Suprapubic skin (tissue), 4 donors: ENCODE measurements around the gene RING1. TPM values are rescaled to one million over a fixed set of nuclear protein-coding genes. Genes with fewer than 3 reads are reported as not detected.
A peak's percentile ranks its signal among the peaks of the same experiment; 100 is the strongest.

Experiments
- DNase-seq, 2 donors: peaks; one replicate each; pipeline ENCODE4 v3.0.0-alpha.2; 2019; ENCODE audit warnings: low spot score in 2 of 2
- H3K27ac ChIP-seq: fragments of 200-600 bp; sonication (generic); one replicate; pipeline ENCODE4 v1.5.1; 2019
- H3K27me3 ChIP-seq: fragments of 200-600 bp; sonication (generic); one replicate; pipeline ENCODE4 v1.5.1; 2019
- H3K36me3 ChIP-seq: fragments of 200-600 bp; sonication (generic); one replicate; pipeline ENCODE4 v1.5.1; 2019
- H3K4me1 ChIP-seq: fragments of 200-600 bp; sonication (generic); one replicate; pipeline ENCODE4 v1.5.1; 2019
- H3K4me3 ChIP-seq: fragments of 200-600 bp; sonication (generic); one replicate; pipeline ENCODE4 v1.5.1; 2019; ENCODE audit warnings: mild to moderate bottlenecking
- H3K9me3 ChIP-seq: fragments of 200-600 bp; sonication (generic); one replicate; pipeline ENCODE4 v1.5.1; 2019
- EP300 ChIP-seq: sonication (generic); formaldehyde crosslinking; IDR thresholded peaks from one replicate; pipeline ENCODE4 v1.6.1; 2017; ENCODE audit warnings: antibody characterized with exemption
- POLR2A ChIP-seq, 2 donors: fragments of 450-650 bp; IDR thresholded peaks; one replicate each; pipeline ENCODE4 v1.6.1; 2017; ENCODE audit warnings: antibody characterized with exemption in 2 of 2, mild to moderate bottlenecking in 2 of 2, moderate library complexity in 2 of 2
- POLR2AphosphoS5 ChIP-seq, 3 donors: sonication (generic); formaldehyde crosslinking; IDR thresholded peaks; one replicate each; pipeline ENCODE4 v1.6.1; 2017; ENCODE audit warnings: antibody characterized with exemption in 3 of 3
- WGBS: methylation state at CpG from one replicate; pipeline ENCODE4 v1.1.5; 2018; 5-methylcytosine and 5-hydroxymethylcytosine counted together
- total RNA-seq, 4 donors: library from RNA; depleted of rRNA; stranded (reverse); fragments of >200 nt; gene quantifications; one replicate each; pipeline ENCODE4 v1.1.0, GENCODE V29; 2016
- TF ChIP-seq, protein P1 (sequence below), 2 donors: fragments of 200-600 bp in 1 of 2; fragments of 450-650 bp in 1 of 2; sonication (generic) in 1 of 2; IDR thresholded peaks; one replicate each; pipeline ENCODE4 v1.5.1; 2016 to 2019; ENCODE audit warnings: antibody characterized with exemption in 2 of 2, mild to moderate bottlenecking in 1 of 2, moderate library complexity in 1 of 2

Gene RING1
- total RNA-seq, 4 donors from 2014 or later = 11.5 to 18.1 (median 14.9) TPM

DNA sequence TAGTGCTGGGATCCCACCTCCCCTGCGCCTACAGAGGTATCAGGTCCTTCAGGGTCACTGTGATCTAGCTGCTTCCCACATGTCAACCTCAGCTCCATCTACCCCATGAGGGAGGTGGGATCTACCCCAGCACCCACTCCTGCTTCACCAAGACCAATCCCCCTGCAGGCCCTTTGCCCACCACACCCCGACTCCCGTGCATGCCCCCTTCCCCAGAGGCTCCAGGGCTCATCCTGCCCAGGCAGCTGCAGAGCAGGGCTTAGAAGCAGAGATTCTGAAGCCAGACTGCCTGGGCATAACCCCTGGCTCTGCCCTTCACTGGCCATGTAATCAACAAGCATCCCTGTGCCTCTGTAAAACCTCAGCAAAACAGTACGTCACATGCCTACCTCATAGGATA is 33.5 kb upstream of the RING1 start:
- TF ChIP-seq EP300 (no peak), POLR2A (IDR thresholded peaks at IDR 0.05) (no peak), POLR2AphosphoS5 (IDR thresholded peaks at IDR 0.05) (no peak)
- TF ChIP-seq, protein P1, sequence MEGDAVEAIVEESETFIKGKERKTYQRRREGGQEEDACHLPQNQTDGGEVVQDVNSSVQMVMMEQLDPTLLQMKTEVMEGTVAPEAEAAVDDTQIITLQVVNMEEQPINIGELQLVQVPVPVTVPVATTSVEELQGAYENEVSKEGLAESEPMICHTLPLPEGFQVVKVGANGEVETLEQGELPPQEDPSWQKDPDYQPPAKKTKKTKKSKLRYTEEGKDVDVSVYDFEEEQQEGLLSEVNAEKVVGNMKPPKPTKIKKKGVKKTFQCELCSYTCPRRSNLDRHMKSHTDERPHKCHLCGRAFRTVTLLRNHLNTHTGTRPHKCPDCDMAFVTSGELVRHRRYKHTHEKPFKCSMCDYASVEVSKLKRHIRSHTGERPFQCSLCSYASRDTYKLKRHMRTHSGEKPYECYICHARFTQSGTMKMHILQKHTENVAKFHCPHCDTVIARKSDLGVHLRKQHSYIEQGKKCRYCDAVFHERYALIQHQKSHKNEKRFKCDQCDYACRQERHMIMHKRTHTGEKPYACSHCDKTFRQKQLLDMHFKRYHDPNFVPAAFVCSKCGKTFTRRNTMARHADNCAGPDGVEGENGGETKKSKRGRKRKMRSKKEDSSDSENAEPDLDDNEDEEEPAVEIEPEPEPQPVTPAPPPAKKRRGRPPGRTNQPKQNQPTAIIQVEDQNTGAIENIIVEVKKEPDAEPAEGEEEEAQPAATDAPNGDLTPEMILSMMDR (IDR thresholded peaks at IDR 0.05) = no peak
- H3K9me3 ChIP-seq = no peaks in the 10 kb centered on the region
- DNase-seq = peak in 1 of 2 donors; percentile 40
- 76% methylated on average over 2 of the region's 4 CpGs for WGBS
- H3K4me1 ChIP-seq = no peaks in the 10 kb centered on the region
- H3K4me3 ChIP-seq = no peak overlapping the region
- no peaks in the 10 kb centered on the region for H3K36me3 ChIP-seq
- no peaks in the 10 kb centered on the region for H3K27me3 ChIP-seq
- no peak overlapping the region for H3K27ac ChIP-seq

DNA sequence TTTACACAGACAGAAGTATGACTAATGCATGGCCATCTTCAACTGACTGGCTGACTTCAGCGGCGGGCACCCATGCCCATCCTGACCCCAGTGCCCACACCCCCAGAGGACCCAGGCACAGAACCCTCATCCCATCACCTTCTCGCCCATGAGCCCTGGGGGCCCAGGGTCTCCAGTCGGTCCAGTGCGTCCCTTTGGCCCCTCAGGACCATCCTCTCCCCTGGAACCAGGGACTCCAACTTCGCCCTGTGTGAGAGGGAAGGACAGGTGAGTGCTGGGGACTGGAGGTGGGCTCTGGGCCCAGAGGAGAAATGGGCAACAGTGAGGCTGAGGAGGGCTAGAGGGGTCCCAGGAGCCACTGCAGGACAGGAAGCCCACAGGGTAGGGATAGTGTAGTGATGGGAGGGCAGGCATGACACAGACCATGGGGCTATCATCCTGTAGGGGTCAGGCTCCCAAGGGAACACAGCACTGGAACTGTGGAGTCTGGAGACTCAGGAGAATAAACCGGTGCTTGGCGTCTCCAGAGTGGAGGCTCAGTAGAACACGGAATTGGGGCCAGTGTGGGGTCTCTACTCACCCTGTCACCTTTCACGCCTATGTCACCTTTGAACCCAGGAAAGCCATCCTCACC is 32.7 kb upstream of the RING1 start:
- no peak for DNase-seq
- 81% methylated on average over 9 of the region's 10 CpGs for WGBS
- Histone ChIP-seq H3K27me3 (no peaks in the 10 kb centered on the region), H3K9me3 (no peaks in the 10 kb centered on the region), H3K27ac (no peak overlapping the region), H3K36me3 (no peaks in the 10 kb centered on the region), H3K4me3 (no peak overlapping the region), H3K4me1 (no peaks in the 10 kb centered on the region)
- no peak for TF ChIP-seq POLR2A (IDR thresholded peaks at IDR 0.05)
- TF ChIP-seq EP300 = no peak
- no peak for TF ChIP-seq POLR2AphosphoS5 (IDR thresholded peaks at IDR 0.05)
- TF ChIP-seq, protein P1 (IDR thresholded peaks at IDR 0.05) = no peak

DNA sequence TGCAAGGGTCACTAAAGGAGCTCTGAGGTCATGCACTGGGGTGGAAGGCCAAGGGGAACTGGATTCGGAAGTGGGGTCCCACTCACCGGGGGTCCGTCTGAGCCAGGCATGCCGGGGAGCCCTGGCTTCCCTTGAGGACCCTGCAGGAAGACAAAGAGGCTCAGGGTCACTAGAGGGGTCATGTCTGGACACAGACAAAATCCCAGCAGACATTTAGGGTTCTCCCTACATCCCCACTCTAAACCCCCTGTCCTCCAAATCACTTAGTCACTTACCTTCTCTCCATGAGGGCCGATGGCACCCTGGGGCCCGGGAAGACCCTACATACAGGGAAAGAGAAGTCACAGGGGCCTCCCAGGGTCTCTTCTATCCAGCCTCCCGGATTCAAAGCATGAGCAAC is 31.4 kb upstream of the RING1 start:
- 94% methylated on average over 7 of the region's 7 CpGs for WGBS
- TF ChIP-seq, protein P1 (IDR thresholded peaks at IDR 0.05) = no peak
- DNase-seq = peak in 1 of 2 donors; percentile 39

DNA sequence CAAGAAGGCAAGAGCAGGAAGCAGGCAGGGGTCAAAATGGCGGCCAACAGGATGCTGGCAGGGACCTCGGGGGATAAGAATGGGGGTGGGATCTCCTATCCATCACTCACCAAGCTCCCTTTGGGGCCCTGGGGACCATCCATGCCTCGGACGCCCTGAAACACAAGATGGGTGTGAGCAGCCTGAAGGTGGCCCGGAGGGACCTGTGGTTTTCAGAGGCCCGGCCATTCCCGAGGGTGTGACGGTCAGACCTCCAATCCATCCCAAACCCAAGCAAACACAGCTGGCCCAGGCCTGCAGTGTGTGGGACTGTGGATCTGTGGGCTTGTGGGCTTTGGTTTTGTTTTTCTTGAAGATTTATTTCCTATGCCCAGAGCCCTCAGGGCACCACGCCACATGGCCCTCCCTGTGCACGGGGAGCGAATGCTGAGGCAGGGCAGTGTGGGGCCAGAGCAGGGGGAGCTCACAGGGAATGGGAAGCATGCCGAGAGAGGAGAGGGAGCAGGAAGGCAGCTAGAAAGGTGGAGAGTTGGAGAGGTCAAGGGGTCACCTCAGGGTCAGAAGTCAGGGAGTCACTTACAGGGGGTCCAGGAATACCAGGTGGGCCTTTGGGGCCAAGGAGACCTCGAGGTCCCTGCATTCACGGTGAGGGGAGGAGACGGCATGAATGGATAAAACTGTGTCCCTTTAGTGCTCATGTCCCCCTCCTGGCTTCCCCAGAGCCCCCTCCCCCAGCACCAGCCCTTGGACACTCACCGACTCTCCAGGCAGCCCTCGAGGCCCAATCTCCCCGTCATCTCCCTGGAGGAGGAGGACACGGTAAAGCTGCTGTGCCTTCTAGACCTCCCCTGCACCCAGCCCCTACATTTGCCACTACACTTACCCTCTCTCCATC is 30.5 kb upstream of the RING1 start:
- Histone ChIP-seq H3K4me3 (no peak overlapping the region), H3K9me3 (no peaks in the 10 kb centered on the region), H3K4me1 (no peaks in the 10 kb centered on the region), H3K36me3 (no peaks in the 10 kb centered on the region), H3K27ac (no peak overlapping the region), H3K27me3 (no peaks in the 10 kb centered on the region)
- peak in 1 of 2 donors; percentile 51 for DNase-seq
- WGBS = 80% methylated on average over 19 of the region's 19 CpGs
- no peak for TF ChIP-seq POLR2A (IDR thresholded peaks at IDR 0.05)
- TF ChIP-seq, protein P1 (IDR thresholded peaks at IDR 0.05) = no peak
- TF ChIP-seq EP300 = no peak
- no peak for TF ChIP-seq POLR2AphosphoS5 (IDR thresholded peaks at IDR 0.05)

More for the DNA sequence above, 31.4 kb upstream of the RING1 start:
- Histone ChIP-seq H3K4me3 (no peak overlapping the region), H3K27me3 (no peaks in the 10 kb centered on the region), H3K27ac (no peak overlapping the region), H3K9me3 (no peaks in the 10 kb centered on the region), H3K36me3 (no peaks in the 10 kb centered on the region), H3K4me1 (no peaks in the 10 kb centered on the region)

DNA sequence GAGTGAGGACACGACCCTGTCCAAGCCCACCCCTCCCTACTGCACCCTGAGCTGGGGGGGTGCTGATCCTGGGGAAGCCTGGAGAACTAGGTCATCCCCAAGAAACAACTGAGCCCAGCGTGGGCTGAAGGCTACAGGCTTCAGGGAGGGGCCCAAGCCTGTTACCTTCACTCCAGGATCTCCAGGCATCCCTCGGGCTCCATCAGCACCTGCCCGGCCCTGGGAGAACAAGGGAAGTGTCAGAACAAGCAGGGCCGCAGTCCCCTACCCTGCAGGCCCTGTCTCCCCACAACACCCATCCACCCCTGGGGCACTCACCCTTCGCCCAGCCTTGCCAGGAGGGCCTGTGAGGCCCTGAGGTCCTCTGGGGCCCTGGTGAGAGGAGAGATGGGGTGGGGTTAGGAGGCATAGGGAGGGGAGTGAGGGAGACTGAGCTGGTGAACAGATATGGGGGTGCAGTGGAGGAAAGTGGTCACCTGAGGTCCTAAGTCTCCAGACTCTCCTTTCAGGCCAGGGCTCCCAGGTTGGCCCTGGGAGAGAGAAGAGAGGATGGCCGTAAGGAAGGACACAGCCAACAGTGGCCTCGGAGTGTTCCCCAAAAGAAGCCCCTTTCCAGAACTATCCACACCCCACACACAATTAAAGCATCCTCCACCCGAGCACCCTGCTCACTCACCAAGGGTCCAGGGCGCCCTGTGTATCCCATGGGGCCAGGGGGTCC is 29.4 kb upstream of the RING1 start:
- WGBS = 73% methylated on average over 6 of the region's 10 CpGs
- Histone ChIP-seq H3K27ac (no peak overlapping the region), H3K4me3 (no peak overlapping the region), H3K9me3 (no peaks in the 10 kb centered on the region), H3K36me3 (no peaks in the 10 kb centered on the region), H3K4me1 (no peaks in the 10 kb centered on the region), H3K27me3 (no peaks in the 10 kb centered on the region)
- no peak for TF ChIP-seq POLR2A (IDR thresholded peaks at IDR 0.05)
- no peak for TF ChIP-seq EP300
- no peak for TF ChIP-seq POLR2AphosphoS5 (IDR thresholded peaks at IDR 0.05)
- TF ChIP-seq, protein P1 (IDR thresholded peaks at IDR 0.05) = no peak
- DNase-seq = no peak
